ENCODE data around the gene ADGRE3.

- TF ChIP-seq POLR2A (IDR thresholded peaks at IDR 0.05; ENCODE audit: low read length) (no peak), GATA1 (IDR thresholded peaks at IDR 0.05; ENCODE audit: low read depth, low read length) (no peak)
These were observed 62.0 kb downstream of the ADGRE3 start for GRCh38 chr19:14612657-14613056.

Data from erythroblast (primary cell).